ENCODE results near the gene KCNJ9. TPM values are rescaled to one million over a fixed set of nuclear protein-coding genes. Genes with fewer than 3 reads are reported as not detected.

Gene KCNJ9
- total and polyA plus RNA-seq, 2 of the 13 experiments (the other 11 are each of a cell fraction or from before 2014, with no cell fraction given): not detected

GRCh38 chr1:160043543-160043942 is 37.8 kb upstream of the KCNJ9 start:
- POLR2A ChIA-PET: no interaction called here
- in situ Hi-C loops (cut with HindIII; ENCODE audit: extremely low pct_ligation_motif_present, low pct_unique_long_range_greater_than_20kb): no loop called here
- Histone ChIP-seq H3K79me2 (ENCODE audit: insufficient read depth, low read length) (no peaks in the 10 kb centered on the region), H3K27ac (ENCODE audit: extremely low read length, insufficient read depth, low read length) (no peak overlapping the region), H3K36me3 (replicated peaks in 1 of 2; ENCODE audit: control insufficient read depth in 1 of 2, insufficient read depth in 2 of 2, low read length in 2 of 2) (peaks cover 10 to 18% of the 10 kb centered on the region in 2 experiments; a peak in 4 of 5 replicates), H4K20me1 (ENCODE audit: insufficient read depth, low read length) (no peaks in the 10 kb centered on the region), H3K4me1 (ENCODE audit: insufficient read depth, low read length) (peaks cover 52% of the 10 kb centered on the region), H3K27me3 (ENCODE audit: control insufficient read depth in 1 of 2, insufficient read depth in 2 of 2, low read length in 2 of 2) (no peaks in the 10 kb centered on the region), H3K9me3 (ENCODE audit: low read length) (no peaks in the 10 kb centered on the region), H2AFZ (ENCODE audit: low read length) (no peak overlapping the region), H3K4me2 (ENCODE audit: low read depth, low read length) (no peak overlapping the region), H3K9ac (ENCODE audit: insufficient read depth, low read depth, low read length) (no peak overlapping the region), H3K4me3 (replicated peaks in 1 of 3; ENCODE audit: insufficient read depth in 1 of 3, low read depth in 2 of 3, low read length in 3 of 3) (no peak overlapping the region)
- intact Hi-C loops (cut with micrococcal nuclease; ENCODE audit: unreplicated experiment): no loop called here
- CTCF ChIA-PET (ENCODE audit: low intra/inter-chr PET ratio, low total read pairs): no interaction called here
- no peak for ATAC-seq
- FAIRE-seq: no peak
- no peak for DNase-seq (ENCODE audit: low spot score)
- BruUV-seq (replicated peaks): no TSS peak
- no peak for TF ChIP-seq ZHX2 (IDR thresholded peaks at IDR 0.05; ENCODE audit: low read depth)
- TF ChIP-seq ZHX2 (CRISPR knock-in tag; IDR thresholded peaks at IDR 0.05; ENCODE audit: borderline replicate concordance): no peak
- TF ChIP-seq CCDC6 (CRISPR knock-in tag; IDR thresholded peaks at IDR 0.05): no peak
- TF ChIP-seq ZIK1 (CRISPR knock-in tag; IDR thresholded peaks at IDR 0.05; ENCODE audit: borderline replicate concordance, low read depth): no peak
- TF ChIP-seq LCORL (IDR thresholded peaks at IDR 0.05): no peak
- TF ChIP-seq LCORL (CRISPR knock-in tag; IDR thresholded peaks at IDR 0.05): no peak
- TF ChIP-seq MAZ (IDR thresholded peaks at IDR 0.05; ENCODE audit: borderline replicate concordance, low read depth, low read length): no peak
- TF ChIP-seq MAZ (CRISPR knock-in tag; IDR thresholded peaks at IDR 0.05; ENCODE audit: low read depth): no peak
- no peak for TF ChIP-seq ZEB1 (IDR thresholded peaks at IDR 0.05; ENCODE audit: insufficient replicate concordance, low read depth)
- TF ChIP-seq TP53 (CRISPR knock-in tag; conservative IDR thresholded peaks at IDR 0.05): no peak
- no peak for TF ChIP-seq E2F2 (CRISPR knock-in tag; IDR thresholded peaks at IDR 0.05; ENCODE audit: borderline replicate concordance)
- no peak for TF ChIP-seq KDM4B (CRISPR knock-in tag; IDR thresholded peaks at IDR 0.05)
- TF ChIP-seq HOXD1 (CRISPR knock-in tag; IDR thresholded peaks at IDR 0.05): no peak
- no peak for TF ChIP-seq CHD4 (IDR thresholded peaks at IDR 0.05; ENCODE audit: borderline replicate concordance, low read length)
- TF ChIP-seq ZBTB25 (CRISPR knock-in tag; IDR thresholded peaks at IDR 0.05): no peak
